Measurements from ENCODE around the gene CTAG2.
"Not testable (repeated sequence)": the region's sequence is repeated elsewhere in the genome, so short reads cannot be mapped to it uniquely, and the experiment has no call there.

CTAG2 gene

GRCh38 chrX:154653413-154653812, at the start of gene CTAG2:
Gene CTAG2 (minus strand): TSS chrX:154653579. CDS start chrX:154653515, 64 bp downstream.
- not testable (repeated sequence) for H3K4me1 ChIP-seq (ENCODE audit: insufficient read depth, insufficient read length); H3K9ac ChIP-seq (ENCODE audit: insufficient read length, low read depth); H3K4me3 ChIP-seq (ENCODE audit: insufficient read length, low read depth); H3K36me3 ChIP-seq (ENCODE audit: insufficient read depth, insufficient read length, low read length); H3K9me3 ChIP-seq (ENCODE audit: insufficient read depth, low read length); DNase-seq (ENCODE audit: low read depth, low spot score); H3K27me3 ChIP-seq (ENCODE audit: insufficient read depth, insufficient read length)

GRCh38 chrX:154698630-154699248, 45.4 kb upstream of the CTAG2 start:
- no peak overlapping the region for H3K9ac ChIP-seq (ENCODE audit: insufficient read length, low read depth)
- no peaks in the 10 kb centered on the region for H3K9me3 ChIP-seq (ENCODE audit: insufficient read depth, low read length)
- peak; percentile 35 for DNase-seq (ENCODE audit: low read depth, low spot score)
- H3K4me3 ChIP-seq (ENCODE audit: insufficient read length, low read depth): no peak overlapping the region
- H3K4me1 ChIP-seq (ENCODE audit: insufficient read depth, insufficient read length): no peaks in the 10 kb centered on the region
- no peak for TF ChIP-seq ZNF274 (IDR thresholded peaks at IDR 0.05; ENCODE audit: low read depth, low read length)
- TF ChIP-seq YY1 (IDR thresholded peaks at IDR 0.05; ENCODE audit: insufficient read depth, insufficient read length): no peak
- TF ChIP-seq SUZ12 (IDR thresholded peaks at IDR 0.05; ENCODE audit: extremely low read depth, insufficient read depth, insufficient read length): no peak
- H3K27me3 ChIP-seq (ENCODE audit: insufficient read depth, insufficient read length): no peaks in the 10 kb centered on the region
- H3K36me3 ChIP-seq (ENCODE audit: insufficient read depth, insufficient read length, low read length): no peaks in the 10 kb centered on the region

DNA sequence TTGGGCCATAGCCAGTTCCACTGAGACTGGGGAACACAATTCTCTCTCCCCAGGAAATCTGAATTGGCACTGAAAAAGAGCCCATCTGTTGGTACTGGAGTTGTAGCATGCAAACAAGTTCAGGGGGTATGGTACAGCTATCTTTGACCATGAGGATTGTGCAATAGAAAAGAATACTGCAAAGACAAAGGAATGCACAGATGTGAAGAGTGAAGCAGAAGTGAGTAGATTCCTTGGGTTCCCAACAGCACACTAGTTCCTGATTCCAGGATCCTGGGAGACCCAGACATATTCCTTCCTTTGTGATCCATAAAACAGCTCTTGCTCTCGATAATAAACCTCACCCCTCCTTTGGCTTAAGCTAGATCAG, 43.3 kb upstream of the CTAG2 start:
- no peaks in the 10 kb centered on the region for H3K4me1 ChIP-seq (ENCODE audit: insufficient read depth, insufficient read length)
- no peaks in the 10 kb centered on the region for H3K27me3 ChIP-seq (ENCODE audit: insufficient read depth, insufficient read length)
- H3K36me3 ChIP-seq (ENCODE audit: insufficient read depth, insufficient read length, low read length): no peaks in the 10 kb centered on the region
- H3K4me3 ChIP-seq (ENCODE audit: insufficient read length, low read depth): no peak overlapping the region
- no peaks in the 10 kb centered on the region for H3K9me3 ChIP-seq (ENCODE audit: insufficient read depth, low read length)
- TF ChIP-seq YY1 (IDR thresholded peaks at IDR 0.05; ENCODE audit: insufficient read depth, insufficient read length): no peak
- no peak for TF ChIP-seq SUZ12 (IDR thresholded peaks at IDR 0.05; ENCODE audit: extremely low read depth, insufficient read depth, insufficient read length)
- no peak for TF ChIP-seq ZNF274 (IDR thresholded peaks at IDR 0.05; ENCODE audit: low read depth, low read length)
- no peak overlapping the region for H3K9ac ChIP-seq (ENCODE audit: insufficient read length, low read depth)
- DNase-seq (ENCODE audit: low read depth, low spot score): no peak

GRCh38 chrX:154695911-154696675, 42.7 kb upstream of the CTAG2 start:
- H3K4me3 ChIP-seq (ENCODE audit: insufficient read length, low read depth): no peak overlapping the region
- no peak overlapping the region for H3K9ac ChIP-seq (ENCODE audit: insufficient read length, low read depth)
- no peak for TF ChIP-seq ZNF274 (IDR thresholded peaks at IDR 0.05; ENCODE audit: low read depth, low read length)
- TF ChIP-seq SUZ12 (IDR thresholded peaks at IDR 0.05; ENCODE audit: extremely low read depth, insufficient read depth, insufficient read length): no peak
- TF ChIP-seq YY1 (IDR thresholded peaks at IDR 0.05; ENCODE audit: insufficient read depth, insufficient read length): no peak
- no peaks in the 10 kb centered on the region for H3K4me1 ChIP-seq (ENCODE audit: insufficient read depth, insufficient read length)
- DNase-seq (ENCODE audit: low read depth, low spot score): no peak
- H3K27me3 ChIP-seq (ENCODE audit: insufficient read depth, insufficient read length): no peaks in the 10 kb centered on the region
- H3K36me3 ChIP-seq (ENCODE audit: insufficient read depth, insufficient read length, low read length): no peaks in the 10 kb centered on the region
- no peaks in the 10 kb centered on the region for H3K9me3 ChIP-seq (ENCODE audit: insufficient read depth, low read length)

DNA sequence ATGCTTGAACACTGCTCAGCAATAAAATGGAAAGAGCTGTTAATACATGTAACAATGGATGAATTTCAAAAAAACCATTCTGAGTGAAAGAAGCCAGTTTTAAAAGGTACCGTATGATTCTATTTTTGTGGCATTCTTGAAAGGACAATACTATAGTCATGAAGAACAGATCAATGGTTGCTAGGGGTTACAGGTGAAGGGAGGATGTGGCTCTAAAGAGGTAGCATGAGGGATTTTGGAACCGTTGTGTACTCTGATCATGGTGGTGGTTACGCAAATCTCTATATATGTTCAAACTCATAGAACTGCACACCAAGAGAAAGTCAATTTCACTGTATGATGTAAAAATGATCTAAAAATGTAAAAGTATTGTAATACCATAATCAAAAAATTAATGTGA, 40.0 kb upstream of the CTAG2 start:
- no peak for DNase-seq (ENCODE audit: low read depth, low spot score)
- H3K36me3 ChIP-seq (ENCODE audit: insufficient read depth, insufficient read length, low read length): no peaks in the 10 kb centered on the region
- no peaks in the 10 kb centered on the region for H3K9me3 ChIP-seq (ENCODE audit: insufficient read depth, low read length)
- no peak overlapping the region for H3K4me3 ChIP-seq (ENCODE audit: insufficient read length, low read depth)
- H3K4me1 ChIP-seq (ENCODE audit: insufficient read depth, insufficient read length): no peaks in the 10 kb centered on the region
- H3K27me3 ChIP-seq (ENCODE audit: insufficient read depth, insufficient read length): no peaks in the 10 kb centered on the region
- no peak overlapping the region for H3K9ac ChIP-seq (ENCODE audit: insufficient read length, low read depth)
- TF ChIP-seq YY1 (IDR thresholded peaks at IDR 0.05; ENCODE audit: insufficient read depth, insufficient read length): no peak
- no peak for TF ChIP-seq ZNF274 (IDR thresholded peaks at IDR 0.05; ENCODE audit: low read depth, low read length)
- TF ChIP-seq SUZ12 (IDR thresholded peaks at IDR 0.05; ENCODE audit: extremely low read depth, insufficient read depth, insufficient read length): no peak

DNA sequence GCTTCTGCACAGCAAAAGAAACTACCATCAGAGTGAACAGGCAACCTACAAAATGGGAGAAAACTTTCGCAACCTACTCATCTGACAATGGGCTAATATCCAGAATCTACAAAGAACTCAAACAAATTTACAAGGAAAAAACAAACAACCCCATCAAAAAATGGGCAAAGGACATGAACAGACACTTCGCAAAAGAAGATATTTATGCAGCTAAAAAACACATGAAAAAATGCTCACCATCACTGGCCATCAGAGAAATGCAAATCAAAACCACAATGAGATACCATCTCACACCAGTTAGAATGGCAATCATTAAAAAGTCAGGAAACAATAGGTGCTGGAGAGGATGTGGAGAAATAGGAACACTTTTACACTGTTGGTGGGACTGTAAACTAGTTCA, 37.1 kb upstream of the CTAG2 start:
- not testable (repeated sequence) for H3K27me3 ChIP-seq (ENCODE audit: insufficient read depth, insufficient read length); H3K36me3 ChIP-seq (ENCODE audit: insufficient read depth, insufficient read length, low read length); H3K4me1 ChIP-seq (ENCODE audit: insufficient read depth, insufficient read length); H3K9me3 ChIP-seq (ENCODE audit: insufficient read depth, low read length); DNase-seq (ENCODE audit: low read depth, low spot score); H3K4me3 ChIP-seq (ENCODE audit: insufficient read length, low read depth); H3K9ac ChIP-seq (ENCODE audit: insufficient read length, low read depth)

DNA sequence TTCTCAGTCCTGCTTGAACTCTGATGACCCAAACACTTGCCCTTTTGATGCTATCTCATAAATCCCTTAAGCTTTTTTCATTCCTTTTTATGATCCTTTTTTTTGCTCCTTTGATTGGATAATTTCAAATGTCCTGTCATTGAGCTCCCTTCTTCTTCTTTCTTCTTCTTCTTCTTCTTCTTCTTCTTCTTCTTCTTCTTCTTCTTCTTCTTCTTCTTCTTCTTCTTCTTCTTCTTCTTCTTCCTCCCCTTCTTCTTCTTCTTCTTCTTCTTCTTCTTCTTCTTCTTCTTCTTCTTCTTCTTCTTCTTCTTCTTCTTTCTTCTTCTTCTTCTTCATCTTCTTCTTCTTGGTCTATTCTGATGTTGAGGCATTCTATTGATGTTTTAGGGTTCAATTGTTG, 18.7 kb upstream of the CTAG2 start:
- H3K36me3 ChIP-seq (ENCODE audit: insufficient read depth, insufficient read length, low read length); H3K9me3 ChIP-seq (ENCODE audit: insufficient read depth, low read length); H3K9ac ChIP-seq (ENCODE audit: insufficient read length, low read depth); H3K4me3 ChIP-seq (ENCODE audit: insufficient read length, low read depth); H3K4me1 ChIP-seq (ENCODE audit: insufficient read depth, insufficient read length); DNase-seq (ENCODE audit: low read depth, low spot score); H3K27me3 ChIP-seq (ENCODE audit: insufficient read depth, insufficient read length): not testable (repeated sequence)

- not testable (repeated sequence) for DNase-seq (ENCODE audit: low read depth, low spot score); H3K4me1 ChIP-seq (ENCODE audit: insufficient read depth, insufficient read length); H3K4me3 ChIP-seq (ENCODE audit: insufficient read length, low read depth); H3K36me3 ChIP-seq (ENCODE audit: insufficient read depth, insufficient read length, low read length); H3K27me3 ChIP-seq (ENCODE audit: insufficient read depth, insufficient read length); H3K9ac ChIP-seq (ENCODE audit: insufficient read length, low read depth); H3K9me3 ChIP-seq (ENCODE audit: insufficient read depth, low read length)
Measured at GRCh38 chrX:154670848-154671247, 17.5 kb upstream of the CTAG2 start.
